ENCODE results near the gene TTC7B.

Gene TTC7B

DNA sequence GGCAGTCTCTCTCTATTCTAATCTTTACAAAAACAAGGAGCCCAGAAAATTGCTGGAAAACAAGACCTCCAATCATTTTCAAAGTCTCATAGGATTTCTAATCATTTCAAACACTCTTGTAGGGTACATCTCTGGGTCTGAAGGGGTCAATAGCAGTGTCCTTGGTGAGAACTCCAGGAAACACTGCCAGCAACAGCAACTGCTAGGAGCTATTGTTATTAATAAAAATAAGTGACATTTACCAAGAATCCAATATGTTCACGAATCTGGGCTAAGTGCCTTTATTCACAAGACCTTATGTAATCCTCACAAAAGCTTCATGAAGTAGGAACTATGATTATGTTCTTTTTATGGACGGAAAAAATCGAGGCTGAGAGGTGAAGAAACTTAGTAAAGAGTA is 72.8 kb downstream of the TTC7B start:
- Histone ChIP-seq H3K9ac (ENCODE audit: low read depth, low read length) (no peak overlapping the region), H3K27me3 (ENCODE audit: control insufficient read depth, insufficient read depth, low read length) (no peaks in the 10 kb centered on the region), H3K9me3 (ENCODE audit: control insufficient read depth, insufficient read depth, low read length) (no peaks in the 10 kb centered on the region), H3K36me3 (ENCODE audit: control insufficient read depth, insufficient read depth, low read length) (no peaks in the 10 kb centered on the region), H3K4me3 (ENCODE audit: low read depth, low read length) (no peak overlapping the region), H3K4me1 (ENCODE audit: control insufficient read depth, insufficient read depth, low read length) (no peaks in the 10 kb centered on the region)

DNA sequence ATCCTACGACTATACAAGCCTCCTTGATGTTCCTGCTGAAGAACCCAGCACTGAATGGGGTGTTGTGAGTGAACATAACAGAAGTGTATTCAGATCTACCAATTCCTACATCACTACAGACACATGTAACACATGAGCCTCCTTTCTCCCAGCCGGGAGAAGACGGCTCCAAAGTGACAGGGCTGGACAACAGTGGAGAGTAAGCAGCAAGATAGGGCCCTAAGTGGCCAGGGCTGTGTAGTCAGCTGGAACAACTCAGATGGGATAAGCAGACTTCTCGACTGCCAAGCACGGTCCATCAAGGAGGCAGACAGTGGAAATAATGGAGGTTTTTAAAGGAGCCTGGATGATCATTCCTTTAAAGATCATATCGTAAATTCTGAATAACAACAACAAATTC is 73.5 kb downstream of the TTC7B start:
- Histone ChIP-seq H3K4me3 (ENCODE audit: low read depth, low read length) (no peak overlapping the region), H3K4me1 (ENCODE audit: control insufficient read depth, insufficient read depth, low read length) (no peaks in the 10 kb centered on the region), H3K36me3 (ENCODE audit: control insufficient read depth, insufficient read depth, low read length) (no peaks in the 10 kb centered on the region), H3K9me3 (ENCODE audit: control insufficient read depth, insufficient read depth, low read length) (no peaks in the 10 kb centered on the region), H3K9ac (ENCODE audit: low read depth, low read length) (no peak overlapping the region), H3K27me3 (ENCODE audit: control insufficient read depth, insufficient read depth, low read length) (no peaks in the 10 kb centered on the region)

DNA sequence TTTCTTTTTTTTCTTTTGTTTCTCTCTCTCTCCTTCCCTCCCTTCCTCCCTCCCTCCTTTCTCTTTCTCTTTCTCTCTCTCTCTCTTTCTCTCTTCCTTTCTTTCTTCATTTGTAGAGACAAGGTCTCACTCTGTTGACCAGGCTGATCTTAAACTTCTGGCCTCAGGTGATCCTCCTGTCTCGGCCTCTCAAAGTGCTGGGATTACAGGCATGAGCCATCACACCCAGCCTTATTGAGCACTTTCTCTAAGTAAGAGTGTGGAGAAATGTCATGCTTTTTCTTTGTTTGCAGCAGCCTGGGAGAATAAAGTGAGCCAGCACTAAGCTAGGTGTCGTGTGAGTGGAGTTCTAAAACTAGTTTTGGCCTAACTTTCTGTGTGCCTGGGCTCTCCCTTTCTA is 74.0 kb downstream of the TTC7B start:
- Histone ChIP-seq H3K9me3 (ENCODE audit: control insufficient read depth, insufficient read depth, low read length) (no peaks in the 10 kb centered on the region), H3K9ac (ENCODE audit: low read depth, low read length) (no peak overlapping the region), H3K36me3 (ENCODE audit: control insufficient read depth, insufficient read depth, low read length) (no peaks in the 10 kb centered on the region), H3K4me3 (ENCODE audit: low read depth, low read length) (no peak overlapping the region), H3K4me1 (ENCODE audit: control insufficient read depth, insufficient read depth, low read length) (no peaks in the 10 kb centered on the region), H3K27me3 (ENCODE audit: control insufficient read depth, insufficient read depth, low read length) (no peaks in the 10 kb centered on the region)

DNA sequence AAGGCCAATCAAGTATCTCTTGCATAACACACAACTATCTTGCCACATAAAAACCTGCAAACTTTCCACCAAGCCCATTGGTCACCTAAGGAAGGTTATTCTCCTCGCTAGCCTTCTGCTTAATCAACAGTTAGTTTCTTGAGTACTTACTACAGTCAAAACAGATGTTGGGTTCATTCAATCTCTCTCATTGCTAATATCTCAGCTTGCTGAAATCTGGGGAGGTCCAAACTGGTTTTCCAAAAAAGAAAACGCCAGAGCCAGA is 74.6 kb downstream of the TTC7B start:
- H3K4me3 ChIP-seq (ENCODE audit: low read depth, low read length), result no peak overlapping the region
- no peaks in the 10 kb centered on the region for H3K4me1 ChIP-seq (ENCODE audit: control insufficient read depth, insufficient read depth, low read length)
- no peaks in the 10 kb centered on the region for H3K9me3 ChIP-seq (ENCODE audit: control insufficient read depth, insufficient read depth, low read length)
- H3K9ac ChIP-seq (ENCODE audit: low read depth, low read length), result no peak overlapping the region
- H3K27me3 ChIP-seq (ENCODE audit: control insufficient read depth, insufficient read depth, low read length), result no peaks in the 10 kb centered on the region
- no peaks in the 10 kb centered on the region for H3K36me3 ChIP-seq (ENCODE audit: control insufficient read depth, insufficient read depth, low read length)

DNA sequence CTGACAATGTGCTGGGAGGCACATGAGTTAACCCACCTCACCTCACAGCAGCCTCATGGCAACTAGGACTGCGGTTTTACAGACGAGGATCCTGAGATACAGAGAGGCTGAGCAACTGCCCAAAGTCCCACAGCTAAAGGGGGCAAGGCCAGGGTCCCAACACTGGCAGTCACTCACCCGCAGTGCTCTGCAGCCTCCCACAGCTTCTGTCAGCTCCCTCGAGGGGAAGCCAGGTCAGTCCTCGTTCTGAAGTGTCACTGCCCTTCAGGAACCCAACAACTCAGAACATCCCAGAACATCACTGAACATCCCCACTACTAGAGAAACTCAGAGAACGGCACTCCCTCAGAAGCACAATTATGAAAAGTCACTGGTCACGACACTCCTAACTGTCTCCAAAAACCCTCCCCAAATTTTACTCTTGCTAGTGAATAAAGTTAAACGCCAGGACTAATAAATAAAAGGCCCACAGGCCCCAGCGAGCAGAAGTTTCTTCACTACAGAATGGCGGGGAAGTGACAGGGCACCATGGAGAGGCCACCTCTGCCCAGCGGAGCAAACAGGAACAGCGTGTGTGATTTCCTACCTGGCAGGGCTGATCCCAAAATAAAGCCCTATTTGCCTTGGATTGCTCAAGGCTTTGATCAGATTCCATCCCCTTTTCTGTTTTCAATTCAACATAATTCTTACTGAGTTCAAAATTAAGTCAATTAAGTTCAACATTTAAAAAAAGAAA is 75.1 kb downstream of the TTC7B start:
- Histone ChIP-seq H3K4me1 (ENCODE audit: control insufficient read depth, insufficient read depth, low read length) (no peaks in the 10 kb centered on the region), H3K9ac (ENCODE audit: low read depth, low read length) (no peak overlapping the region), H3K4me3 (ENCODE audit: low read depth, low read length) (no peak overlapping the region), H3K9me3 (ENCODE audit: control insufficient read depth, insufficient read depth, low read length) (no peaks in the 10 kb centered on the region), H3K27me3 (ENCODE audit: control insufficient read depth, insufficient read depth, low read length) (no peaks in the 10 kb centered on the region), H3K36me3 (ENCODE audit: control insufficient read depth, insufficient read depth, low read length) (no peaks in the 10 kb centered on the region)

DNA sequence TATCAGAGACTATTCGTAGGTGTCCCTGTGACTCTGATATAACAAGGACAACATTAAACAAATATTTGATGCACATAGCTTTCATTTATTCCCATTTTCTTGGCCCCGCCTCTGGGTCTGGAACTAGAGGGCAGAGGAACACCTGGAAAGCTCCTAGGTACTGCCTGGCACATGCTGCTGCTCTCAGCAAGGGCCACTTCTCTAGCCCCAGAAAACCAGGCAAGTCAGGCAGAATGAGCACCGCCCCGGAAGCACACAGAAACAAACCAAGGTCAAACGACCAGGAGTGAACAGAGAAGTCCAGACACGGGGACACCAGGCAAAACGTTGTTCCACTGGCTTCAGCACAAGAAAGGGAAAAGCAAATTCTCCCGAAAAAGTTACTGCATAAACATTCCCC is 76.1 kb downstream of the TTC7B start:
- no peaks in the 10 kb centered on the region for H3K9me3 ChIP-seq (ENCODE audit: control insufficient read depth, insufficient read depth, low read length)
- H3K9ac ChIP-seq (ENCODE audit: low read depth, low read length), result no peak overlapping the region
- no peaks in the 10 kb centered on the region for H3K4me1 ChIP-seq (ENCODE audit: control insufficient read depth, insufficient read depth, low read length)
- no peak overlapping the region for H3K4me3 ChIP-seq (ENCODE audit: low read depth, low read length)
- H3K27me3 ChIP-seq (ENCODE audit: control insufficient read depth, insufficient read depth, low read length), result no peaks in the 10 kb centered on the region
- H3K36me3 ChIP-seq (ENCODE audit: control insufficient read depth, insufficient read depth, low read length), result no peaks in the 10 kb centered on the region

DNA sequence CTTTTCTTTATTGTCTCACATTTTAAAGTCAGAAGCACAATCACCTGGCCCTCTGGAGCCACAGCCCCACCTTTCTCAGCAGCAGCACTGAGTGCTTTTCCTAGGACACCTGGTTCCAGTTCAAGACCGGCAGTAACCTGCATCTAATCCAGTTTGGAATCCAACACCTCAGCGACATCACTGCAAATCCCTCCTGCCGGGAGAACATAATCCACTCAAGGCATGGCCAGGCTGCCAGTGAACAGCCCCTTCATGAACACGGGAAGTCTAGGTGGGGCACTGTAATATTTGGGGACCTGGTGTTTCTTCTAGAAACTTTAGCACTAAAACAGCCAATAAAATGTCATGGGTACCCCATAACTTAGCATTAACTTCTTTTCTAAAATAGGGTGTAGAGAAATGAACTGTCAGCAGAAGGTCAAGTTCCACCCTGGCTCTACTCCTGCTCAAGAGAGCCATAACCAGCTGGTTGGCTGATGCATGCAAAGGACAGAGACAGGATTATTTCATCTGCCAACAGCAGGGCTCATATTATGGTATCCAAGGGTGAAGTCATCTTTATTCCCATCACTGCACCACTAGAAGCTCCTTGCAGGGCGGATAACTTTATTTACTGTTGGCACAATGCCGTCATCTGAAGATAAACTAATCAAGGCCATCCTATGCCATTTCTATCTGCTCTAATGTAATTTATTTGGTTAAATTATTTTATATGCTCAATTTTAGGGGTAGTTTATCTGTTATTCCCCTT is 76.7 kb downstream of the TTC7B start:
- Histone ChIP-seq H3K4me3 (ENCODE audit: low read depth, low read length) (no peak overlapping the region), H3K36me3 (ENCODE audit: control insufficient read depth, insufficient read depth, low read length) (no peaks in the 10 kb centered on the region), H3K27me3 (ENCODE audit: control insufficient read depth, insufficient read depth, low read length) (no peaks in the 10 kb centered on the region), H3K9ac (ENCODE audit: low read depth, low read length) (no peak overlapping the region), H3K4me1 (ENCODE audit: control insufficient read depth, insufficient read depth, low read length) (no peaks in the 10 kb centered on the region), H3K9me3 (ENCODE audit: control insufficient read depth, insufficient read depth, low read length) (no peaks in the 10 kb centered on the region)

DNA sequence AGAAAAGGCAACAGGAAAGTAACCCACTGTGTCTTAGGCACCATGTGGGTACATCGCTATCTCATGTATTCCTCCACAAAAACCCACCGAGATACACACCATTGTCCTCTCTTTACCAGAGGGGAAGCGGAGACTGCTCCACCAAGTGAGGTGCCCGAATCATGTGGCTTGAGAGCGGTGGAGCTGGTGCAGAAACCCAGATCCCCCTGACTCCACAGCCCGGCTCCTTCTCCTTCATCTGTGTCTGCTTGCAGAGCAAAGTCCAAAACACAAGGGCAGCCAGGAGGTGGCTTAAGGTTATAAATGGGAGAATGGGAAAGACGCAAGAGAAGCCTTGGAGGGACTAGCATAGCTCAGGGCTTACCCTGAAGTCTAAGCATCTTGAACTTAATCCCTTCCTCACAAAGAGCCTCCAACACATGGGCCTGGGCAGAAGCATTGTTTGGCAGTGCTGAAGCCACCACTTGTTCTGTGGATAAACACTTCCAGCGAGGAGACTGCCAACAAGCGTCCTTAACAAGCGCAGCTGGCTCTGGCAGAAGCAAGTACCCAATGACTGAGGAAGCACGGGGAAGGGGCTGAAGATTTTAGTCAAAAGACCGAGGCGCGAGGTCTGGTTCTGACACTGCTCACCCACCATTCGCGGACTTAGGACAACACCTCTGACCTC is 83.0 kb downstream of the TTC7B start:
- H3K4me3 ChIP-seq (ENCODE audit: low read depth, low read length), result no peak overlapping the region
- no peak overlapping the region for H3K9ac ChIP-seq (ENCODE audit: low read depth, low read length)
- no peaks in the 10 kb centered on the region for H3K27me3 ChIP-seq (ENCODE audit: control insufficient read depth, insufficient read depth, low read length)
- H3K4me1 ChIP-seq (ENCODE audit: control insufficient read depth, insufficient read depth, low read length), result no peaks in the 10 kb centered on the region
- no peaks in the 10 kb centered on the region for H3K9me3 ChIP-seq (ENCODE audit: control insufficient read depth, insufficient read depth, low read length)
- no peaks in the 10 kb centered on the region for H3K36me3 ChIP-seq (ENCODE audit: control insufficient read depth, insufficient read depth, low read length)

DNA sequence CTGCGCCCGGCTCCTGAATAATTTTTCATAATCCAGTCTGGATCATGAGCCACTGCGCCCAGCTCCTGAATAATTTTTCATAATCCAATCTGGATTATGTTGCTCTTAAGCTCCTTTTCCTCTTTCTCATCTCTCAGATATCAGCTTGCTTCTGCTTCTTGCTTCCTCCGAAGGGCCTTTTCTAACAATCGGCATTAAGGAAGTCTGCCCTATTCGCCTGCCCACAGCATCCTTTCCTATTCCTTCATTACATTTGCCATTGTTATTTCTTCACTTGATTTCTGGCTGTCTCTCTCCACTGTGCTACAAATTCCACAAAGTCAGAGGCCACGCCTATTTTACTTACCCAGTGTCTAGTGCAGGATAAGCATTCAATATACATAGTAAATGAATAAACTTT is 83.5 kb downstream of the TTC7B start:
- H3K4me3 ChIP-seq (ENCODE audit: low read depth, low read length), result no peak overlapping the region
- no peak overlapping the region for H3K9ac ChIP-seq (ENCODE audit: low read depth, low read length)
- H3K9me3 ChIP-seq (ENCODE audit: control insufficient read depth, insufficient read depth, low read length), result no peaks in the 10 kb centered on the region
- no peaks in the 10 kb centered on the region for H3K27me3 ChIP-seq (ENCODE audit: control insufficient read depth, insufficient read depth, low read length)
- no peaks in the 10 kb centered on the region for H3K4me1 ChIP-seq (ENCODE audit: control insufficient read depth, insufficient read depth, low read length)
- H3K36me3 ChIP-seq (ENCODE audit: control insufficient read depth, insufficient read depth, low read length), result no peaks in the 10 kb centered on the region

DNA sequence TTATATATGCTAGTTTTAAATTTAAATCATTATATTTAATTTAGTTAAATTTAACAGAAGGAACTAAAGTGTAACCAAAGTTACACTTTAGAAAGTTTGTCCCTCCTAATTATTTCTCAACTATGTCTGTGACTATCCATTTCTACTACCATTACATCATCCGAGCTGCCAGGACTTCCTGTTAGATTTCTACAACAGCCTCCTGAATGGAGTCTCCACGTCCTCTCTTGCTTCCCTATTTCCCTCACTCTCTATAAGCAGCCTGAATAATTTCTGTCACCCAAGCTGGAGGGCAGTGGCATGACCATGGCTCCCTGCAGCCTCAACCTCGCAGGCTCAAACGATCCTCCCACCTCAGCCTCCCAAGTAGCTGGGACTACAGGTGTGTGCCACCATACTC is 84.1 kb downstream of the TTC7B start:
- H3K9ac ChIP-seq (ENCODE audit: low read depth, low read length), result no peak overlapping the region
- H3K4me3 ChIP-seq (ENCODE audit: low read depth, low read length), result no peak overlapping the region
- H3K27me3 ChIP-seq (ENCODE audit: control insufficient read depth, insufficient read depth, low read length), result no peaks in the 10 kb centered on the region
- no peaks in the 10 kb centered on the region for H3K36me3 ChIP-seq (ENCODE audit: control insufficient read depth, insufficient read depth, low read length)
- no peaks in the 10 kb centered on the region for H3K4me1 ChIP-seq (ENCODE audit: control insufficient read depth, insufficient read depth, low read length)
- H3K9me3 ChIP-seq (ENCODE audit: control insufficient read depth, insufficient read depth, low read length), result no peaks in the 10 kb centered on the region

DNA sequence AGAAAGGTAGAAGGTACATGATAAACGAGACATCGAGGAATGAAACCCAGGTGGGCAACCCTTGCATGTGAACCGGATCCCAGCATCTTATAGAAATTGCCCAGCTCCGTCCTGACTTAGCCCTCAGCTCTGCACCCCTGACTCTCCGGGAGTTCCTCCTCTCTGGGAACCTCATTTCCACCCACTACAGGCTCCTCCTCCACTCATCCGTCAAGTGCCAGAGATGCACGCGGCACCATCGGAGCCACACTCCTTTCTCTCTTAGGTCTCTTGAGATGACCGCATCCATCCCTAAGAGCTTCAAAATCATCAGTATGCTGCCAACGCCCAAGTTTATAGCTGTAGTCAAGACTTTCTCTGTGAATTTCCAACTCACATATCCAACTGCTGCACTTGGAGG is 84.7 kb downstream of the TTC7B start:
- Histone ChIP-seq H3K27me3 (ENCODE audit: control insufficient read depth, insufficient read depth, low read length) (no peaks in the 10 kb centered on the region), H3K9me3 (ENCODE audit: control insufficient read depth, insufficient read depth, low read length) (no peaks in the 10 kb centered on the region), H3K4me1 (ENCODE audit: control insufficient read depth, insufficient read depth, low read length) (peaks cover 2% of the 10 kb centered on the region)

DNA sequence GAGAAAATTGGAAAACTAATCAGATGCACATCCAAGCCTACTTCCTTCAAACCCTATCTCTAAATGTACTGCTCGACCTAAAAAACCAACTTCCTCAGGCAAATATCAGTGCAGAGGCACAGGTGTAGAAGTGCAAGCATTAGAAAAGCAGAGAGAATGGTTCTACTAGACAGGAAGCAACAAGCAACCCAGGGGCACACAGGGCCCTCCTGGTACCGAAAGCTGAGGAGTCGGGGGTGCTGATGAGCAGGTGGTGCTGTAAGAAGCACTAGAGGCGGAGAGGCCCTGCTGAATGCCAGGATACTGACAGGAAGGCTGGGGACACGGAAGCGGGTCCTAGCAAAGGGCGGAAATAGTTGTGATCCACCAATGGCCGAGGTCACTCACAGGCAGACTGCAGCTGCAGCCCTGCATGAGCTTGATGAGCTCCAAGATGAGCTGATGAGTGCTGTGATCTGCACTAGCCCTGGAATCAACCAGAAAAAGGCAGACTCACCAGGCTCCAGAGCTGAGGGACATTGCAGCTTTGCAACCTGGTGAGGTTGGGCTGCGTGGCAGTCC is 85.9 kb downstream of the TTC7B start:
- H3K27me3 ChIP-seq (ENCODE audit: control insufficient read depth, insufficient read depth, low read length), result no peaks in the 10 kb centered on the region
- peaks cover 5% of the 10 kb centered on the region for H3K4me1 ChIP-seq (ENCODE audit: control insufficient read depth, insufficient read depth, low read length)
- H3K4me3 ChIP-seq (ENCODE audit: low read depth, low read length), result no peak overlapping the region
- no peaks in the 10 kb centered on the region for H3K9me3 ChIP-seq (ENCODE audit: control insufficient read depth, insufficient read depth, low read length)
- H3K36me3 ChIP-seq (ENCODE audit: control insufficient read depth, insufficient read depth, low read length), result no peaks in the 10 kb centered on the region
- no peak overlapping the region for H3K9ac ChIP-seq (ENCODE audit: low read depth, low read length)

More for the DNA sequence above, 84.7 kb downstream of the TTC7B start:
- no peak overlapping the region for H3K9ac ChIP-seq (ENCODE audit: low read depth, low read length)
- H3K36me3 ChIP-seq (ENCODE audit: control insufficient read depth, insufficient read depth, low read length), result no peaks in the 10 kb centered on the region
- no peak overlapping the region for H3K4me3 ChIP-seq (ENCODE audit: low read depth, low read length)
